ENCODE results near the gene HLTF. TPM values are rescaled to one million over a fixed set of nuclear protein-coding genes. Genes with fewer than 3 reads are reported as not detected.

HLTF gene
- total and polyA plus RNA-seq, 2 of the 13 experiments (the other 11 are each of a cell fraction or from before 2014, with no cell fraction given) = 12.0 to 22.9 TPM

DNA sequence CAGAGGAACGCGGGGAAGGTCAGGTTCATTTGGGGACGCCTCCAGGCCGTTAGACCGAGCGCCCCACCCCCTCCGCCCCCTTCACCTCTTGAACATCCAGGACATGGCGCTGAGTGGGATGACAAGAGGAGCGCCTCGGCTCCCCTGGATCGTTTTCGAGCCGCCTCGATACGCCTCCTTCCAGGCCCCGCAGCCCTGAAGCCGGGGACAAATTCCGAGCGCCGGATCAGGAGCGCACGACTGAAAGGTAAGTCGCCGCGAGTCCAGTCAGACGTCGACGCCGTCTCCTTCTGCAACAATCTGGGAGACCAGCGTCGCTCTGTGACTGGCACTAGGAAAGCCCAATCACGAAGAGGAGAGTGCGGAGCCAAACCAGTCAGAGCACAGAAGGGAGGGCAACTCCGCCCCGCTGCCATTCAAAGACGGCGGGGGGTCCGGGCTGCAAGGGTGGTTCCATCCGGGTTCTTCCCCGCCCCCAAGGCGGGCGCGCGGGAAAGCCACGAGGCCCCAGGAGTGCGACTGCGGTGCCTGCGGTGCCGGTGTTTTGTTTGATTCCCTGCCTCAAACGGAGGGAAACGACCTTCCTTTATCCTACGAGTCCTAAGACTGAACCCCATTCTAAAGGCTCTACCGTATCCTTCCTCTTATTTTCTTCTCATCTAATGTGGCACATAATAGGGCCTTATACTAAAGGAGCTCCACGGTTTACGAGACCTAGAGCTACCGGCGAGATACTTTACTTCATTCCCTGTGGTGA is at the start of gene HLTF (continued):
- TF ChIP-seq ZNF614 (CRISPR knock-in tag; IDR thresholded peaks at IDR 0.05; ENCODE audit: borderline replicate concordance) (peak; percentile 66; the same call in 1 of the 2 replicates), SSRP1 (CRISPR knock-in tag; IDR thresholded peaks at IDR 0.05) (no peak), TCF7 (IDR thresholded peaks at IDR 0.05; ENCODE audit: low read depth) (no peak), ZNF605 (CRISPR knock-in tag; IDR thresholded peaks at IDR 0.05) (peak; percentile 21; the same call in 1 of the 2 replicates), SMYD3 (CRISPR knock-in tag; IDR thresholded peaks at IDR 0.05) (peak; percentile 60; the same call in 1 of the 2 replicates), IRF2 (CRISPR knock-in tag; IDR thresholded peaks at IDR 0.05) (peak; percentile 66), ZC3H13 (CRISPR knock-in tag; IDR thresholded peaks at IDR 0.05) (no peak; the same call in 1 of the 2 replicates), ZNF678 (CRISPR knock-in tag; IDR thresholded peaks at IDR 0.05) (peak; percentile 89; the same call in 1 of the 2 replicates), ZNF333 (CRISPR knock-in tag; IDR thresholded peaks at IDR 0.05; ENCODE audit: borderline replicate concordance) (peak; percentile 21; the same call in 1 of the 2 replicates), ARHGAP35 (CRISPR knock-in tag; IDR thresholded peaks at IDR 0.05; ENCODE audit: borderline replicate concordance) (no peak; the same call in 1 of the 2 replicates), ZNF260 (CRISPR knock-in tag; IDR thresholded peaks at IDR 0.05; ENCODE audit: borderline replicate concordance, low read depth) (0 out of 2 replicates have a peak, but pooled peaks have one; percentile 42), FOXA3 (CRISPR knock-in tag; IDR thresholded peaks at IDR 0.05) (peak; percentile 31; the same call in 1 of the 2 replicates), CAMTA2 (CRISPR knock-in tag; IDR thresholded peaks at IDR 0.05; ENCODE audit: borderline replicate concordance) (no peak), ZNF12 (CRISPR knock-in tag; IDR thresholded peaks at IDR 0.05) (0 out of 2 replicates have a peak, but pooled peaks have one; percentile 28), RARG (CRISPR knock-in tag; IDR thresholded peaks at IDR 0.05; ENCODE audit: low read depth) (0 out of 2 replicates have a peak, but pooled peaks have one; percentile 53), KLF13 (CRISPR knock-in tag; IDR thresholded peaks at IDR 0.05) (peak; percentile 16; the same call in 1 of the 2 replicates), ZSCAN21 (CRISPR knock-in tag; IDR thresholded peaks at IDR 0.05; ENCODE audit: borderline replicate concordance) (no peak), HMG20A (CRISPR knock-in tag; IDR thresholded peaks at IDR 0.05; ENCODE audit: borderline replicate concordance) (no peak), ZNF33B (CRISPR knock-in tag; IDR thresholded peaks at IDR 0.05) (peak; percentile 72), ARNT2 (CRISPR knock-in tag; IDR thresholded peaks at IDR 0.05; ENCODE audit: low read depth) (peak; percentile 78), ZFP41 (CRISPR knock-in tag; IDR thresholded peaks at IDR 0.05; ENCODE audit: borderline replicate concordance) (peak; percentile 74; the same call in 1 of the 2 replicates), THYN1 (CRISPR knock-in tag; IDR thresholded peaks at IDR 0.05; ENCODE audit: borderline replicate concordance, low read depth) (no peak), TEAD3 (CRISPR knock-in tag; optimal IDR thresholded peaks at IDR 0.05; ENCODE audit: borderline replicate concordance) (peak; percentile 37), TBL1XR1 (IDR thresholded peaks at IDR 0.05; ENCODE audit: borderline replicate concordance, low read length, partially characterized antibody) (no peak), GATAD1 (CRISPR knock-in tag; IDR thresholded peaks at IDR 0.05) (peak; percentile 60), RFXANK (CRISPR knock-in tag; IDR thresholded peaks at IDR 0.05) (no peak), EHMT2 (IDR thresholded peaks at IDR 0.05; ENCODE audit: borderline replicate concordance, low read depth, low read length) (no peak), ZNF230 (CRISPR knock-in tag; IDR thresholded peaks at IDR 0.05) (peak; percentile 70; the same call in 1 of the 2 replicates), AGO1 (IDR thresholded peaks at IDR 0.05; ENCODE audit: low read depth, low read length, poor library complexity, severe bottlenecking) (no peak)
